Endometrium (tissue), 2 donors: ENCODE results near the gene FAM187B.
"Not testable (repeated sequence)": the region's sequence is repeated elsewhere in the genome, so short reads cannot be mapped to it uniquely, and the experiment has no call there.

Experiments
- FAIRE-seq: peaks from 2 replicates; lab custom pipeline; 2012; peaks lifted over from hg19 to GRCh38; lab: Jason Lieb, UNC
- donor health status: control.
- donor health status: control.

The FAM187B gene

DNA sequence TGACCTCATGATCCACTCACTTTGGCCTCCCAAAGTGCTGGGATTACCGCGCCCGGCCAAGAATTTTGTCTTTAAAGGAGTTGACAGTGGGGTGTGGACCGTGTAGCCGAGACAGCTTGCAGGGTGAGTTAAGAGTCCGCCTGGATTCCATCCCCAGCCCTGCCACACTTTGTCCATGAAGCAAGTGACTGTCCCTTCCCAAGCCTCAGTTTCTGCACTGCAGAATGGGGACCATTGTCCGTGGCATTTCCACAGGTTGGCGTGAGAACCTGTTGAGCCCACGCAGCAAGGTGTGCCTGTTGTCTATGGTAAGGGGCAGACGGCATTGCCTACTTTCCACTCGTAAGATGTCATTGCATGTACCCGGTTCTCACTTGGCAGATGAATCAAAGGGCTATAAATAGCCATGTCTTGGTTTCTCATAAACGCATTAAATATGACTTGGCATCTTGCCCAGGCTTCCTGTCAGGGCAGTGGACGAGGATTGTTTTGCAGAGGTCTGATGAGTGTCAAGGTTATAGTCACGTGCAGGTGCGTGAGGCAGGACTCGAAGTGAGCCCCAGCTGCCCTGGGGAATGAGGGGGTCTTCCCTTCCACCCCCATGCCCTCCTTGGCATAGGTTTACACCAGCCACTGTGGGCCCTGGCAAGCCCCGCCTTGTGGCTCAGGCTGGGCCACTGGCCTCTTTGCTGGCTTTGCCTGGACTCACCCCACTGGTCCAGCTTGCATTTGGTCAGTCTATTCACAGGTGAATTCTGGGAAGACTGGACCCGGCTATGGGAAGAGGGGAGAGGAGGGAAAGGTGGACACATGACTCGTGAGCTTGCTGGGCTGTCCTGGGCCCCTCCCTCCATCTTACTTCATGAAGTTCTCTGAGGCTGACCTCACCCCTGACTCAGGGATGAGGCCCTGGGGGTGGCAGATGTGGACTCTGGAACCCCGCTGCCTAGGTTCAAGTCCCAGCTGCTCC lies 14.6 kb downstream of the FAM187B start:
- FAIRE-seq: no peak

DNA sequence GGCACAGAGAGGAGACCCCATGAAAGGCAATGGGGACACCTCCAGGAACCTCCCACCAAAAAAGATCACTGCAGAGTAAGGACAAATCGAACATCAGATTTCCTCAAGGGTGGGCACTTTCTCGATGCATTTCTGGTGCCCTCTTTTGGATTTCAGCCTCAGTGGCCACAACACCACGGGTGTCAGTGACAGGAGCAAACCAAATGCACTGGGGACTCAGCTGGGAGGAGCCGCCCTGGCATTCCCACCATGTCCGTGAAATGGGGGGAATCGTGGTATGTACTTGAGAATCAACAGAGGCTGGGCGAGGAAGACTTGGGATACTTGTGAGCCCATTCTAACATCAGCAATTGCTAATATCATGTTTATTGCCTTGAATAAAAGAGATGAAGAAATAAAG lies 16.3 kb downstream of the FAM187B start:
- no peak for FAIRE-seq

DNA sequence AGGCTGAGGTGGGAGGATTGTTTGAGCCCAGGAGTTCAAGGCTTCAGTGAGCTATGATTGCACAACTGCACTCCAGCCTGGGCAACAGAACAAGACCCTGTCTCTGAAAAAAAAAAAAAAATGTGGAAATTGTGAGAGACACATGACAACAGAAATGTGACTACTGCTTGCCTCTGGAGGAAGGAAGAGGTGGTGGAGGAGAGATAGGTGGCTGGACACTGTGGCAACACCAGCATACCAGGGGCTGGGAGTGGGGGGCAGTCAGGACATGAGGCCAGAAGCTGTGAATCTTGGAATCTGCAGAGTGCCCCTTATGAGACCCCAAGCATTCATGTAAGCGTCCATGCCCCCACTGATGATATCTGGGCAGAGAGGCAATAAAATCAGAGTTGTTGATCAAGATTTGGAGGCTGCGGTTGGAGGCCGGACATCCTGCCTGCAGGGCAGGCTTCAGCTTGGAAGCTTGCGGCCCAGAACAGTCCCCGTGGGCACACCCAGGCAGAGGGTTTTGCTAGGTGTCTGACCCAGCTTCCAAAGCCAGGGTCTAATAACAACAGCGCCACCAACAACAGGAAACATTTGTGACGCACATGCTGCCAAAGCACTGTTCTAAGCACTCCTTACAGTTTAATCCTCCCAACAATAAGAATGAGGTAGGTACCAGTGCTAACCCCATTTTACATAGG lies 16.9 kb downstream of the FAM187B start:
- no peak for FAIRE-seq

DNA sequence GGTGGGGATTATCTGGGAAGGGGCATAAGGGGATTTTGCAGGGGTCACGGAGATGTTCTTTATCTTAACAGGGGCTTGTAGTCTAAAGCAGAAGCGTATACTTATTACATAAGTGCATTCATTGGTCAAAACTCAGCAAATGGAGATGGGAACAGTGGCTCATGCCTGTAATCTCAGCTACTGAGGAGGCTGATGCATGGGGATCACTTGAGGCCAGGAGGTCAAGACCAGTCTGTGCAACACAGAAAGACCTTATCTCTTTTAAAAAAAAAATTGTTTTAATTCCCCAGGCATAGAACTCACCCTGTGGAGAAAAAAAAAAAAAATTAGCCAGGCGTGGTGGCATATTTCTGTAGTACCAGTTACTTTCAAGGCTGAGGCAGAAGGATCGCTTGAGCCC lies 18.9 kb downstream of the FAM187B start:
- no peak for FAIRE-seq

DNA sequence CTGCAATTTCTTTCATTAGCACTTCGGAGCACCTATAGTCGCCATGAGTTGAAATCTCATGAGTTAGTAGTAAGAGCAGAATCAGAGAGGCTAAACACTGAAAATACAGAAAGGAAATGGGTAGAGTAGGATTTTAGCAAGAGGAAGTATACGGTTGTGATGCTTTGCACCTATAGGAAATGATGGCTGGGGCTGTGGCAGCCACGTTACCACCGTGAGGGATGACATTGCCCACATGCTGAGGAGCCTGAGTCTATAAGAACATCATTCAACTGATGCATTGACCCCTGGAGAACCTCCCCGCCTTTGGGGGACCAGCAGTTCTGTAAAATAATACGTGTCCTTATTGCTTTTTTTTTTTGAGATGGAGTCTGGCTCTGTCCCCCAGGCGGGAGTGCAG lies 20.4 kb downstream of the FAM187B start:
- FAIRE-seq: no peak

DNA sequence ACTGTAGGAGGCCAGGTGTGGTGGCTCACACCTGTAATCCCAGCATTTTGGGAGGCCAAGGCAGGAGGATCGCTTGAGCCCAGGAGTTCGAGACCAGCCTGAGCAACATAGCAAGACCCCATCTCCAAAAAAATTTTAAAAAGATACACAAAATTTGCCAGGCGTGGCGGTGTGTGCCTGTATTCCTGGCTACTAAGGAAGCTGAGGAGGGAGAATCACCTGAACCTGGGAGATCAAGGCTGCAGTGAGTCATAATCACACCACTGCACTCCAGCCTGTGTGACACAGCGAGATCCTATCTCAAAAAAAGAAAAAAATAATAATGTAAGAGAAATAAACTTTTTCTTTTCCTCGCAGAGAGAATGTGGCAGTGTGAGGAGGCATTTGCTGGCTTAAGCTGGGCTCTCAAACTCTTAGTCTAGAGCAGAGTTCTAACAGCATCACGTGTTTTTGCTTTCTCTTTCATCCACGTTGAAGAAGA lies 21.1 kb downstream of the FAM187B start:
- no peak for FAIRE-seq

DNA sequence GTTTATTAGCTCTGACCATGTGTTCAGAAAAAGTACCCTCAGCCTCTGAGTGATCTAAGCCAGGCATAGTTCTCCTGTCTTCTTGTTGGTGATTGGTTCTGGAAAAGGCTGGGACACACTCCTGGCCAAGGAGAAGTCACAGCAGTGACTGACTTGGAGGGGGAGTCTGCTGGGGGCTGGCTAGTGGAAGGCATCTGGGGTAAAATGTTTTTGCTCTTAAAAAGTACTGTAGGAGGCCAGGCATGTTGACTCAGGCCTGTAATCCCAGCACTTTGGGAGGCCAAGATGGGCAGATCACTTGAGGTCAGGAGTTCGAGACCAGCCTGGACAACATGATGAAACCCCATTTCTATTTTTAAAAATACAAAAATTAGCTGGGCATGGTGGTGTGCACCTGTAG lies 21.7 kb downstream of the FAM187B start:
- FAIRE-seq: no peak

DNA sequence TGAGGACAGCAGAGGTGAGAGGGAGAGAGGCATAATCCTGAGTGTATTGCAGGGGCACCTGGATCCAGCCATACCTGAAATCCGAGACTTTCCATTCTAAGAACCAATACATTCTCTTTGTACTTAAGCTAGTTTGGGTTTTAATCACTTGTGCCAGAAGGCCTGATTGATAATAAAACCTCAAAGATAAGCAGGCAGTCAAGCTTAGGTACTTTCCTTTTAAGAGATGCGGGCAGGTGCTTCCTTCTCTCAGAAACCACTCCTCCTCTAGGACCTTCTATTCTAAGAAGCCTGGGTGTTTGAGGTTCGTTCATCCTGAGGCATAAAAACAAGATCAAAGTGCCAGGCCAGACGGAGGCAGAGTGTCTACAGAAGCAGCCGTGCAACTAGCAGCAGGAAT lies 22.2 kb downstream of the FAM187B start:
- FAIRE-seq: no peak

DNA sequence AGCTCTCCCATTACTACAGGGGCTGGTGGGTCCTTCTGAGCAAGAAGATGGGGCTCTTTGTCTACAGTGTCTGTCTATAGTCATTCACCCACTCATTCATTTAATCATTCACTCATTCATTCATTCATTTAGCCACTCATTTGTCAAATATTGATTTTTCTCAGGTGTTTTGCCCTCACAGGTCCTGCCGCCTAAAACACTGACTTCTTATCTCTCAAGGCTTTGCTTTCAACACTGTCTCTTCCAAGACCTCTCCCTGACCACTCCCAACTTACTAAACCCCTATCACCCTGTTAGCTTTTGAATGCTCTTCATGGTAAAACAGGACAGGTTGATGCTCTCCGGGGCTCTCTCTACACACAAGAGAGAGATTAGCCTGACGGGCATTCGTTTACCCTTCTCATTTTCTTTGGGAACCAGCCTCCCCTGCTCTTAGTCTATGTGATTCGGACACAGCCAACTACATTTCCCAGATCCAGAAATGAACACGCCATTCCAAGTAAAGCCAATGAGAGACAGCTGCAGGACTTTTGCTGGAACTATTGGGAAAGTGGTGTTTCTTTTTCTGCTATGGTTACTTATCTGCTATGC lies 22.7 kb downstream of the FAM187B start:
- FAIRE-seq: no peak

DNA sequence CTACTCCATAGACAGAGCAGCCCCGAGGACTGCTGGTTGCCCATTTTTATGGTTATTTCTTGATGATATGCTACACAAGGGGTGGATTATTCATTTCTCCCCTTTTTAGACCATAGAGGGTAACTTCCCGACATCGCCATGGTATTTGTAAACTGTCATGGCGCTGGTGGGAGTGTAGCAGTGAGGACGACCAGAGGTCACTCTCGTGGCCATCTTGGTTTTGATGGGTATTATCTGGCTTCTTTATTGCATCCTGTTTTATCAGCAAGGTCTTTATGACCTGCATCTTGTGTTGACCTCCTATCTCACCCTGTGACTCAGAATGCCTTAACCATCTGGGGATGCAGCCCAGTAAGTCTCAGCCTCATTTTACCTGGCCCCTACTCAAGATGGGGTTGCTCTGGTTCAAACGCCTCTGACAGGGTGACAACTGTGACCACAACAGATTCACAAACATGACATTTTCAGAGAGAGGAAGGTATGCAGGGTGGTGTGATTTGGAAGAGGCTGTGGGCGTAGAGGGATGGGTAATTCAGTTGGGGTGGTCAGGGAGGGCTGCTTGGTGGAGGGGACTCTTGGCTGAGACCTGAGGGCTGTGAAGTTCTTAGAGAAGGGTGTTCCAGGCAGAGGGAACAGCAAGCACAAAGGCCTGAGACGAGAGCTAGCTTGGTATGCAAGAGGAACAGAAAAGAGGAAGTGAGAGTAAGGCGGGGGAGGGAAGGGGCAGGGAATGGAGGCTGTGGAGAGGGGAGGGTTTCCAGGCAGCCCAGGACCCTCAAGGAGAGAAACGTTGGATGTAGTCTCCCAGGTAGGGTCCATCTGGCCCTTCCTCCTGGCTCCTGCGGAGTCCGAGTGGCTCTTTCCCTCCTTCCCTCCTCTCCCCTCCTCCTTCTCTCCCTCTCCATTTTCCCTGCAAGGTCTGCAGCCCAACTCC lies 23.5 kb downstream of the FAM187B start:
- no peak for FAIRE-seq

DNA sequence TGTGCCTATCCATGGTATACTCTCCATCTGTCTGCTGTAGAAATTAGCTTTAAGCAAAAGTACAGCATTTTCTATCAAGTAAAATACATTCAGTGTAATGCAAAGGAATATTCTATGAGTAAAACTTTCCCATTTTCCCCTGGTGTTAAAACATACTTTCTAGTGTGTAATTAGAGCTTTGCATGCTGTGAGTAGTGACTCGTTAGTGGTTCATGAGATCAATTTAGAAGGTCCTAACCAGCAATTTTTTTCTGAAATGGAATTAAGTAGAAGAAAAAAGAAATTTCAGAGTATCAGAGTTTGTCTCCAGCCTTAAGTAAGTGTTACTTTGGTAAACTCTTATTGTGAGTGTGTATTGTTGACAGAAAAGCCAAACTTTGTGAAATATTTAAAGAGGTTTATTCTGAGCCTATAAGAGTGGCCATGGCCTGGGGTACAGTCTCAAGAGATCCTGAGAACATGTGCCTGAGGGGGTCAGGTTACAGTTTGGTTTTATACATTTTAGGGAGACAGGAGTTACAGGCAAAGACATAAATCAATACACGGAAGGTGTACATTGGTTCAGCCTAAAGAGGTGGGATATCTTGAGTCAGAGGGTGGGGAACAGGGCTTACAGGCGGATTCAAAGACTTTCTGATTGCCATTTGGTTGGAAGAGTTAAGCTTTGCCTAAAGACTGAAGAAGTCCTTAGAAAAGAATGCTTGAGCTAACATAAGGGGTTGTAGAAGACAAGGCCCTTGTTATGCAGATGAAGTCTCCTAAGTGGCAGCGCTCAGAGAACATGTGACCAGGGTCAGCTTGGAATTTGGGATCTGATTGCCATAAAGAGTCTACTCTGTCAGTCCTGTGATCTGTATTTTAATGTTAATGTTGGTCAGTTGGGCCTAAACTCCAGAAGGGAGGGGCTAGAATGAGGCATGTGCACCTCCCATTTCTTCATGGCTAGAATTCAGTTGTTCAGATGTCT lies 25.5 kb downstream of the FAM187B start:
- FAIRE-seq: no peak

DNA sequence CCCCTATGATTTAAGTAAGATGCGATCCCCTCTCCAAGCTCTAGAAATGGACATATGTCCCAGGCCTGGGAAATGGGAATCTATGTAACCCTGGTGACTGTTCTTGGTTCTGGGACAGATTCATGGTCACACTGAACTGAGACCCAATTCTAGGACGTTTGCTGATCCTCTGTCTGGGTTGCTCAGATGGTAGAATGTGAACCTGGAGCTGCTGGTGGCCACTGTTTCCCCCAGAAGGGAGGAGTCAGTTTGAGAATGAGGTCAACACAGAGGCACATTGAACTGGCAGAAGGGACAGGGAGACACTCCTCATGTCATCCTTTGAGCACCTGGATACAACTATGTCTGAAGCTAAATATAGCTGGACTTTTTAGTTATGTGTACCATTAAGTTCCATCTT lies 29.1 kb downstream of the FAM187B start:
- no peak for FAIRE-seq

DNA sequence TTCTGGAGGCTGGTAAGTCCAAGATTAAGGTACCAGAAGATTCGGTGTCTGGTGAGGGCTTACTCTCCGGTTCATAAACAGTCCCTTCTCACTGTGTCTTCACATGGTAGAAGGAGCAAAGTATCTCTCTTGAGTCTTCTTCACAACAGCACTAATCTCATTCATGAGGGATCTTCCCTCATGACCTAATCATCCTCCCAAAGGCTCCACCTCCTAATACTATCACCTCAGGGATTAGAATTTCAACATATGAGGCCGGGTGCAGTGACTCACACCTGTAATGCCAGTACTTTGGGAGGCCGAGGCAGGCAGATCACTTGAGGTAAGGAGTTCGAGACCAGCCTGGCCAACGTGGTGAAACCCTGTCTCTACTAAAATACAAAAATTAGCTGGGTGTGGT lies 31.7 kb downstream of the FAM187B start:
- not testable (repeated sequence) for FAIRE-seq

DNA sequence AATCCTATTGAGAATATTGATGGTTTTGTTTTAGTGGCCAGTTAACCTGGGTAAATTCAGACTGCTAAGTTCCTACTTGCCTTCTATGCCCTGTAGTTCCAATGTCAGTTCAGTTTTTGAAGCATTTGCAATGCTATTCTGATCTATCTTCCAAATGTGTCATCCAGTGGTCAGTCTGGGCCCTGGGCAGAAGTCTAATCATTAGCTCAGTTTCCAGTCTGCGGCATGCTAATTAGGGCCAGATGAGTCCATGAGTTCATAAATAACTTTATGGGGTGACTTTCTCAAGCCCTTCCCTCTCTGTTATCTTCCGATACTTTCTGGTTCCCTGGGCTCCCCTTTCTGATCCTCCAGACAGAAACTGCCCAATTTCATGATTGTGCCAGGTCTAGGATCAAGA lies 32.7 kb downstream of the FAM187B start:
- FAIRE-seq: no peak

DNA sequence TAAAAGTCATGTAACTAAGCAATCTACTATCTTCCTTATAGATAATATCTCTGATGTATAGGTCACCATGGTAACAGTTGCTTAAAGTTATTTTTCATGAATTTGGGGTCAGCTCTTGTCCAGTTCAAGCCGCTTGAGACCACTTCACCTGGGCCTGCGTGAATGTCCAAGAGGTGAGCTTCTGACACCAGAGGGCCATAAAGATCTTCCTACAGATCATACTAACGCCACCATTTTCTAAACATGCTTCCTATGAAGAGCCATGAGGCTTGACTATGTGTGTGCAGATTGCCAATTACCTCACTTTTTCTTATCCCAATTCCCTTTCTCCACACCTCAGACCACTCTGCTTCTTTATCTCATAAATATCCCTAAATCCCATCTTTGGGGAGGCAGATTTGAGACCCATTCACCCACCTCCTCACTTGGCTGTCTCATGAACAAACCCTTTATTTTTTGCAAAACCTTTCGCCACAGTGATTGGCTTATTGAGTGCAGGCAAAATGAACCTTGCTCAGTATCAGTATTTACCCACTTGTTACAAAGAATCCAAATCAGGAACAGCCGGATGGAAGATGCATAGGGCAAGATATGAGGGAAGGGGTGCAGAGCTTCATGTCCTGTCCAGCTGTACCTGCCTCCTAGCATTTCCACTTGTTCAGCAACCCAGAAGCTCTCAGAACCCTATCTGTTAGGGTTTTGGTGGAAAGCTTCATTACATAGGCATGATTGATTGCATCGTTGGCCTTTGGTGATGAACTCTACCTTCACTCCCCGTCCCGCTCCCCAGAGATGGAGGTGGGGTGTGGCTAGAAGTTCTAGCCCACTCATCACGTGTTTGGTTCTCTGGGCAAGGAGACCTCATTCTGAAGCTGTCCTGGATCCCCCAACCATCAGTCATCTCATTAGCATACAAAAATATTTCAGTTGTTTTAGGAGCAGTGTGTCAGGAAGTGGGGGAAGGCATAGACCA lies 34.2 kb downstream of the FAM187B start:
- FAIRE-seq: no peak

DNA sequence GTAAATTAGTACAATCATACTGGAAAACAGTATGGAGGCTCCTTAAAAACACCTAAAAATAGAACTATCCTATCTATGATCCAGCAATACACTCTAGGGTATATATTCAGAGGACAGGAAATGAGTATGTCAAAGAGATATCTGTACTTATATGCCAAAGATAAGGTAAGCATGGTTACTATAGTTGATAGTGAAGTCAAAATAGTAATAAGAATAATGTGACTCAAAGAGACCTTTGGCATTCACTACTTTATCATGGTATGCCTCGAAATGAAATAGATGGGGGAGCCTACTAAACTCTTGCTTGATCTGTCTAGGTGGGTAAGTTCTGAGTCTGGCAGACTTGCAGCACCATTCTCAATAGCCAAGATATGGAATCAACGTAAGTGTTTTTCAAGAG lies 43.7 kb downstream of the FAM187B start:
- no peak for FAIRE-seq

DNA sequence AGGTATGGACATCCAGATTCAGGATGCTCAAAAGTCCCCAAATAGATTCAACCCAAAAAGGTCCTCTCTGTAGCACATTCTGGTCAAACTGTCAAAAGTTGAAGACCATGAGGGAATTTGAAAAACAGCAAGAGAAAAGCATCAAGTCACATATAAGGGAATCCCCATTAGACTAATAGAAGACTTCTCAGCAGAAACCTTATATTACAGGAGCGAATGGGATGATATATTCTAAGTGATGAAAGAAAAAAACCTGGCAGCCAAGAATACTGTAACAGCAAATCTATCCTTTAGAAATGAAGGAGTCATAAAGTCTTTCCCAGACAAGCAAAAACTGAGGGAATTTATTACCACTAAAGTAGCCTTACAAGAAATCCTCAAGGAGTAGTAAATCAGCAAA lies 44.3 kb downstream of the FAM187B start:
- no peak for FAIRE-seq

DNA sequence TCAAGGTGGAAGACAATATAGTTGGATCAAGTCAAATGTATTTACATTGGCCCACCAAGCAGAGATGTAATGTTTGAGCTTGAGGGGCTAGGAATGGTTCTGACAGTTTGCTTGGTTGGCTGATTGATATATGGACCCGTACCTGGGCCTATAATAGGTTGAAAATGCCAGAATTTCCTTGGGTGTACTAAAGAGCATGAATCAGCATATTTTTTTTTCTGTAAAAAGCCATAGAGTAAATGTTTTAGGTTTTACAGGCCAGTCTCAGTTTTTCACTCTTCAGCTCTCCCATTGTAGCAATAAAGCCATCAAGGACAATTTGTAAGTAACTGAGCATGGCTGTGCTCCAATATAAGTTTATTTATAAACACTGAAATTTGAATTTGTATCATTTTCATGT lies 47.2 kb downstream of the FAM187B start:
- no peak for FAIRE-seq

DNA sequence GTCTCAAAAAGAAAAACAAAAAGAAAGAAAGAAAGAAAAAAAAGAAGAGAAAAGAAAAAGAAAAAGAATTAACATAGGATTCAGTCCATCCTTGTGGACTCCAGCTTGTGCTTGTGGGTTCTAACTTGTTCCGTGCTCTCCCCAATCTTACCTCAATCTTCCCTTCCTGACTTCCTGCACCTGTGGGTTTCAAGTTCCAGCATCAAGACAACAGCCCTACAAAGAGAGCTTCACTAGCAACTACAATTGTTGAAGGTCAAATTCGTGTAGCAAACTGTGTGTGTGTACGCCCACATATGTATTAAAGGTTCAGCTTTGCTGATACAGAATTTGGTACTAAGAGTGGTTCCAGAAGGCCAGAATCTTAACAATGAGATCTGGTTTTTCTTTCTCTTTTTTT lies 48.7 kb downstream of the FAM187B start:
- FAIRE-seq: no peak
